T-helper 2 cell treated with Interferon-gamma antibody and Interleukin-4, amounts not matched to agents 5 μg/mL and 100 μg/mL, for 36 hours (primary cell): ENCODE measurements around the gene BANP.
"Not testable (repeated sequence)": the region's sequence is repeated elsewhere in the genome, so short reads cannot be mapped to it uniquely, and the experiment has no call there.

Experiments used
- DNase-seq: peaks from one replicate; pipeline ENCODE4 v3.0.0; 2021; ENCODE audit warnings: low spot score
- H3K27ac Mint-ChIP-seq: one replicate; pipeline ENCODE4 v1.8.0; 2021; ENCODE audit warnings: mild to moderate bottlenecking, mixed read lengths
- H3K27me3 Mint-ChIP-seq: one replicate; pipeline ENCODE4 v1.8.0; 2021; ENCODE audit warnings: low read depth, mixed read lengths
- H3K36me3 Mint-ChIP-seq: one replicate; pipeline ENCODE4 v1.8.0; 2021; ENCODE audit warnings: low read depth, mixed read lengths
- H3K4me1 Mint-ChIP-seq: one replicate; pipeline ENCODE4 v1.8.0; 2021; ENCODE audit warnings: low read depth, mixed read lengths
- H3K4me3 Mint-ChIP-seq: one replicate; pipeline ENCODE4 v1.8.0; 2022; ENCODE audit warnings: mild to moderate bottlenecking, moderate library complexity, mixed read lengths
- H3K9me3 Mint-ChIP-seq: one replicate; pipeline ENCODE4 v1.8.0; 2021; ENCODE audit warnings: mixed read lengths

The BANP gene

DNA sequence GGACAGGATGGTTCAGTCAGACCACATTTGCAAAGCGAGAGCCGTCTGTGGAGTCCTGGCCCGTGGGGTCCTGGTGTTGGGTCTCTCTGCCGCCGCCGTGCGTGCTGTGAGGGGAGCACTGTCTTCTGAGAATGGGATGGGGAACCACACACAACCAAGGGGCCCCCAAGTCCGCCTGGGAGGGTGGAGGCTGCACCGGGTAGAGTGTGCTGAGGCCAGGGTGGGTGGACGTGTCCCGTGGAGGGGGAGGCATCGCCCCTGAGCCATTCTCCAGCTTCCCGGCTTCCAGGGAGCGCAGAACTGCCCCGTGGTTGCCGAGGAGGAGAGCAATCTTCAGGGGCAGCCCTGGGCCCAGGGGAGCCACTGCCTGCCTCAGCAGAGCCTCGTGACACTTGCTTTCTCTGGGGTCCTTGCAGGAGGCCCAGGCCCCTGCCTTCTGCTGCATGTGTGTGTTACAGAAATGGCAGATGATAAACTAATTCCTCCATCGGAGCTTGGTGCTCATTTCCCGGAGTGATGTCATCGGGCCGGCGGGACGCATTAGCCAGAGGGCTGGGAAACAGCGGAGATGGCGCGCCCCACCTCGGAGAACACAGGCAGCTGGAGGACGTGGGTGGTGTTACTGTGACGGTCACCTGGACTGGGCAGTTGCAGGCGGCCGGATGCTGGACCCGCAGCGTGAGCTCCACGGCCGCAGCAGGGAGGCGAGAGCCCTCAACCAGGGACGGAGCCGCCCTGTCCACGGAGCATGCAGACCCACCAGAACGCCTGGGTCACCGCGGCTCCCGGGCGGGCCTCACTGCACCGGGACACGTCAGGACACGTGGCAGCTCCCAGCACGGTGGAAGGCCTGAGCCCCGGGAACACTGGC is 168.9 kb downstream of the BANP start:
- not testable (repeated sequence) for H3K36me3 Mint-ChIP-seq, H3K4me3 Mint-ChIP-seq, H3K27me3 Mint-ChIP-seq, H3K9me3 Mint-ChIP-seq, H3K4me1 Mint-ChIP-seq, DNase-seq, H3K27ac Mint-ChIP-seq

DNA sequence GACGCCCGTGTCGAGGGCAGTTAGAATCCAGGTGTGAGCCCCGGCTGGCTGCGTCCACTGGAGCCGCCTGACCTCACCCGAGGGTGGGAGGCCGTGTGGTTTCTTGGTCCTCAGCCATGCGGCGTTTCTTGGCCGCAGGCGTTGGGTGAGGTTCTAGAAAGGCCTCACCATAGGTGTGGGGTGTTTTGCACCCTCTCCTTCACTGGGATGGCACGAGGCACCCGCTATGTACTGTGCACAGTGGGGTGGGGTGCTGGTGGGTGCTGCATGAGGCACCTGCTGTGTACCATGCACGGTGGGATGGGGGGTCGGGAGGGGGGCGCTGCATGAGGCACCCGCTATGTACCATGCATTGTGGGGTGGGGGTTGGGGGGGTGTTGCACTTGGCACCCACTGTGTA is 169.6 kb downstream of the BANP start:
- Mint-ChIP-seq H3K36me3 (no peaks in the 10 kb centered on the region), H3K4me1 (no peaks in the 10 kb centered on the region), H3K4me3 (no peak overlapping the region), H3K9me3 (no peaks in the 10 kb centered on the region), H3K27ac (no peak overlapping the region), H3K27me3 (no peaks in the 10 kb centered on the region)
- DNase-seq: no peak

DNA sequence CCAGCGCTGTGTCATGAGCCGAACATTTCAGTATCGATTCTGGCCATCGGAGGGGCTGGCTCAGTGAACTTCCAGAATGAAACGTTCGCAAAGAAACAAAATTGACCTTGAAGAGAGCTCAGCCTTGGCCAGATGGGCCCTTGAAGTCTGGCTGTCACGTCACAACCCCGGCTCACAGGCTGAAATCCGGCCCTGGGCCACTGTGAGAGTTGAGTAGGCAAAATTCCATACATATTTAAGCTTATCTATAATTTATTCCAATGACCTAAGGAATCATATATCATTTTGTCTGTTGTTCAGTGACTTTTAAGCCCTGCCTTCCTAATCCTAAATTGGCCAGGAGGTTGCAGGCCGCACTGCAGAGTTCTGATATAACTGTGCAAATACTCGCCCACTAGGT is 170.2 kb downstream of the BANP start:
- H3K36me3 Mint-ChIP-seq, H3K27ac Mint-ChIP-seq, H3K4me1 Mint-ChIP-seq, DNase-seq, H3K4me3 Mint-ChIP-seq, H3K27me3 Mint-ChIP-seq, H3K9me3 Mint-ChIP-seq: not testable (repeated sequence)

DNA sequence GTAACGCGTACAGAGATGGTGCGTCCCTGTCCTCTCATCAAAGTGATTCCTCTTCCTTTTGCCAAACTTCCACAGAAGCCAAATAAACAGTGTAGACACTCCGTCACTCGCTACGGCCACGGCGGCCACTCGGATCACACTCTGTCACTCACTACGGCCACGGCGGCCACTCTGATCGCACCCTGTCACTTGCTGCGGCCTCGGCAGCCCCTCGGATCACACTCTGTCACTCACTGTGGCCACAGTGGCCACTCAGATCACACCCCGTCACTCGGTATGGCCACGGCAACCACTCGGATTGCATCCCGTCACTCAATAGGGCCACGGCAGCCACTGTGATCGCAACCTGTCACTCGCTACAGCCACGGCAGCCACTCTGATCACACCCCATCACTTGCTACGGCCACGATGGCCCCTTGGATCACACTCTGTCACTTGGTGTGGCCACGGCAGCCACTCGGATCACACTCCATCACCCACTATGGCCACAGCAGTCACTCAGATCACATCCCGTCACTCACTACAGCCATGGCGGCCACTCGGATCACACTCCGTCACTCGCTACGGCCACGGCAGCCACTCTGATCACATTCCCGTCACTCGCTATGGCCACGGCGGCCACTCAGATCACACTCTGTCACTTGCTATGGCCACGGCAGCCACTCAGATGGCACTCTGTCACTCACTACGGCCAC is 170.8 kb downstream of the BANP start:
- Mint-ChIP-seq H3K4me1 (no peaks in the 10 kb centered on the region), H3K27ac (no peak overlapping the region), H3K36me3 (no peaks in the 10 kb centered on the region), H3K27me3 (no peaks in the 10 kb centered on the region), H3K4me3 (no peak overlapping the region), H3K9me3 (no peaks in the 10 kb centered on the region)
- no peak for DNase-seq
